GM19372 (cell line): Measurements from ENCODE around the gene ANTXR2.
A peak's percentile ranks its signal among the peaks of the same experiment; 100 is the strongest.
"Not testable (repeated sequence)": the region's sequence is repeated elsewhere in the genome, so short reads cannot be mapped to it uniquely, and the experiment has no call there.

Experiments used
- ATAC-seq: cut with Tn5 transposase; IDR thresholded peaks from one replicate; pipeline ENCODE4 v1.9.1; 2021; ENCODE audit warnings: mild to moderate bottlenecking, low read depth, moderate library complexity; ENCODE audit not compliant: unreplicated experiment

ANTXR2 gene

DNA sequence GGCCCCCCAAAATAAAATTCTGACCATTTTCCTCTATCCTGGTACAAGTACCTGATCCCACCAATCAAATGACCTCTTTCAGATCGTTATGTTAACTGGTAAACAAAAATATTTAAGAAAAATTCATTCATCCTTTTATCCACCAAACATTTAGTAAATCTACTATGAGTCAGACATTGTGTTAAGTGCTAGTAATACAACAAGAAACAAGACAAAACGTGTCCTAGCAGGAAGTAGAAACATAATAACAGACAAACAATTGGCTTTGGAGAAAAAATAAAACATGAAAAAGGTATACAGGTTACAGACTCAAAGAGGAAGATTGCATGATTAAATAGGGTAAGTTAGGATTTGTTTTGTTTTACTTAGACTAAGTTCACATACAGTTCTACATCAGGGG, 43.7 kb downstream of the ANTXR2 start:
- no peak for ATAC-seq

DNA sequence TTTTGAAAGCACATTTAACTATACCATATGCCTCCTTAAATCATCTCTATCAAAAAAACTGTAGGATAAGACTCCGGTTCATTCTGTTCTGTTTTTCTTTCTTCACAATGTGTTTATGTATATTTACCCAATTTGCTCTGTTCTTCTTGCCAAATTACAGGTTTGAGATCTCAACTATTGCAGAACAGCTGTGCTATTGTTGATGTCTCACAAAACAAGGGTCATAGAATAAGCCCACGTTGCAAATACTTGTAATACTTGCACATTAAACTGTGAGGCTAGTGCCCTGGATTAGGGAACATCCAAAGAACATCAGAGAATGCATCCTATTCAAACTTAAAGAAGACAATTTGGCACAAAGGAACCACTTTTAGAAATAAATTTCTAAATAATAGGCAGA, 45.4 kb downstream of the ANTXR2 start:
- ATAC-seq = no peak

DNA sequence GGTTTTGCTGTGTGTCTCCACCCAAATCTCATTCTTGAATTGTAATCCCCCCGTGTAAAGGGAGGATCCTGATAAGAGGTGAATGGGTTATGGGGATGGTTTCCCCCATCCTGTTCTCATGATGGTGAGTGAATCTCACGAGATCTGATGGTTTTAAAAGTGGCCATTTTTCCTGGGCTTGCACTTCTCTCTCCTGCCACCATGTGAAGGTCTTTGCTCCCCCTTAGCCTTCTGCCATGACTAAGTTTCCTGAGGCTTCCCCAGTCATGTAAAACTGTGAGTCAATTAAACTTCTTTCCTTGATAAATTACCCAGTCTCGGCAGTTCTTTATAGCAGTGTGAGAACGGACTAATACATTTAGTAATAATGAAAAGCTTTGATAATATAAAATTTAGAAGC, 46.9 kb downstream of the ANTXR2 start:
- no peak for ATAC-seq

DNA sequence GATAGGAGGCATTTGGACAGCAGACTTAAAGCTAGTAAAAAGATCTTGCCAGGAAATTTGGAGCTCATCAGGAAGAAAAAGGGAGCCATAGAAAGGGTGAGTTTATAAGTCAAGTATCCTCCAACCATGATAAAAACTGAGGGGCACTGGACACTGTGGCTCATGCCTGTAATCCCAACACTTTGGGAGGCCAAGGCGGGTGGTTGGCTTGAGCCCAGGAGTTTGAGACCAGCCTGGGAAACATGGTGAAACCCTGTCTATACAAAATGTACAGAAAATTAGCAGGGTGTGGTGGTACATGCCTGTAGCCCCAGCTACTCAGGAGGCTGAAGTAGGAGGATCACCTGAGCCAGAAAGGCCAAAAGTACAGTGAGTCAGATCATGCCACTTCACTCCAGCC, 48.7 kb downstream of the ANTXR2 start:
- no peak for ATAC-seq

DNA sequence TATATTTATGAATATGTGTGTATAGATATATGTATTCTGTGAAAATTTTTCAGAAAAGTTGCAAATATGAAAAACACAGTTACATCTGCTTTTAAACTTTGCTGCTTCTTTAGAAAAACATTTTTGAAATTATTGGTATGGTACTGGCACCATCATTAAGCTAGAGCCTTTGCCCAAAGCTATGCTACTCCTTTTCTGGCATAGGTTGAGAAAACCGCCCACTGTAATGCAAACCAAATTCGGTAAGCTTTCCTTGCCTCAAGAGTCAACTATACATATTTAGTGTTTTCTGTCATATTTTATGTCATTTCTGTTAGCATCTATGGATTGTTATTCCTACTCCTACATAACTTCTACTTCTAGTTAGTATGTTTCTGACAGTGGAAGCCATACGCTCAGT, 50.7 kb downstream of the ANTXR2 start:
- no peak for ATAC-seq

DNA sequence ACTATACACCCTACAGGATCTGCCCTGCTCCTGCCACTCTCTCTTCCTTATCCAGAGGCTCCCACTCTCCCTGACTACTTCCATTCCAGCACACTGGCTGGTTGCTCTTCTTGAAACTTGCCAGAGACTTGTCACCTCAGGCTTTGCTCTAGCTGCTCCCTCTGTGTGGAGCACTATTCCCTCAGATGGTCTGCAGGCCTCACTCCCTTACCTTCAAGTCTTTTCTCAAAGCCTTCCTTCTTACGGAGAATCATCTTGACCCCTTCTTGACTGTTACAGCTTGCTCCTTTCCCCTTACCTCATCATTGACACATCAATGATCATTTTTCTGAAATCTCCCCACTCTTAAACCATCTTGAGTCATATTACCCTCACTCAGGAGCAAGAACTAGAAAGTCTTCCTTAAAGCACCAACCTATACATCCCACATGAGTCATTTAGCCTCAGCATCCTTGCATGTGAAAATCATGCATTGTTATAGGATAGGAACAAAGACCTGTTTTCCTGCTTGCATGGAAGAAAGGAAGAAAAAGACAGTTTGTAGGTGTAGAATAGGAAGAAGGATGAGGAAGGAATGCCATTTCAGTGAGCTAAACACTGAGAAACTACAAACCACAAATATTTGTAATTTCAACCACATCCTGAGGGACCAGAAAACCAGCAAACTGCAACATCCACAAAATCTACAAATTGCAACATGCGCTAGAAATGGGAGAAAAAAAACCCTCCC, 55.7 kb downstream of the ANTXR2 start:
- no peak for ATAC-seq

DNA sequence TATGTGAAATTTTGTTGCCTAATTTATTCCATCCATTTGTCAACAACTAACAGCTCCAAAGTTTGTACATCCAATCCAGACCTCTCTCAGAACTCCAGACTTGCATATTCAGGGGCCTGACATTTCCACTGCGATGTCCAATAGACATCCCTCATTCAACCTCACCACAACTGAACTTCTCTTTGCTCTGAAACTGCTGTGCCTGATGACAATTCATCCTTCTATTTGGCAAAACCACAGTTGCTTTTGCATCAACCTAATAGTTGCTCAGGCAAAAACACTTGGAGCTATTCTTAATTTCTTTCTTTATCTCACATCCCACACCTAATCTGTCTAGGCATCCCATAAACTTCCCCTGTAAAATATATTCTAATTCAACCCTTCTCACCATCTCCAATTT, 56.5 kb downstream of the ANTXR2 start:
- no peak for ATAC-seq

DNA sequence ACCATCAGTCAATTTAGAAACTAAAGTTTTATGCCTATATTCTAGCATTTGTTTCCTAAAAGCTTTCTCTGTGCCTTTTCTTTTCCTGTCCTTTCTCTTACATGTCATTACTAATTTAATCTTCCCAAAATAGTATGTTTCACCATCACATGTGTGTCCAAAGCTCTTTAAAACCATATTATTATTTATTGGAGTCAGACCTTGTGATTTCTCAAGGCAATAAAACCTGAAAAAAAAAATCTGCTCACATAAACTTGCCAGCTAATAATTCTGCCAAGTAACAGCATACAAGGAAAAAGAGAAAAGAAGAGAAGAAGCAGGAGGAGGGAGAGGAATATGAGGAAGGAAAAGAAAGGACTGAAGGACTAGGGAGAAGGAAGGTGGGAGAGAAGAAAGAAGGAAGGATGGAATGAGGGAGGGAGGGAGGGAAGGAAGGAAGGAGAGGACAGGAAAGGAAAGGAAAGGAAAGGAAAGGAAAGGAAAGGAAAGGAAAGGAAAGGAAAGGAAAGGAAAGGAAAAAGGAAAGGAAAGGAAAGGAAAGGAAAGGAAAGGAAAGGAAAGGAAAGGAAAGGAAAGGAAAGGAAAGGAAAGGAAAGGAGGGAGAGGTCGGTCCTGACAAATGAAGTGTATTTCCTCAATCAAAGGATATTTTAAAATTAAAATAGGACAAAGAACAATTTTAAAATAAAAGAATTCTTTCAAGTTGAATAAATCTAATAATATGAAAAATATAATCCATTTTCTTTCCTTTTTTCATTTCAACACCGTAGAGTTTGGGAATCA, 57.4 kb downstream of the ANTXR2 start:
- ATAC-seq = no peak

DNA sequence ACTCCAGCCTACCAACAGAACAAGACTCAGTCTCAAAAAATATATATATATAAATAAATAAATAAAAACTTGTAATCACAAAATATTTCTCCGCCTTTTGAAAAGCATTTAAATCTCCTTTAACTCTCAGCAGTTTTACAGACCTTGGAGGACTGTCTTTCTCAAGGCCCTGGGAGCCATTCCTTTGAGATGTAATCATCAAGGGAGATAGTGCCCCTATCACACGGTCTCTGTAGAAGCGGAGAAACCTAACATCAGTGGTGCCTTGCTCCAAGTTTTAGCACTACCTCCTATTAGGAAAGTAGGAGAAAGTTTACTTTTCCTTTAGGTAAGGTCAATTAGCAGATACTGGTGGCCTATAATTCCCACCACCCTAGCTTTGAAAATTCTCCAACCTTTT, 58.5 kb downstream of the ANTXR2 start:
- no peak for ATAC-seq

DNA sequence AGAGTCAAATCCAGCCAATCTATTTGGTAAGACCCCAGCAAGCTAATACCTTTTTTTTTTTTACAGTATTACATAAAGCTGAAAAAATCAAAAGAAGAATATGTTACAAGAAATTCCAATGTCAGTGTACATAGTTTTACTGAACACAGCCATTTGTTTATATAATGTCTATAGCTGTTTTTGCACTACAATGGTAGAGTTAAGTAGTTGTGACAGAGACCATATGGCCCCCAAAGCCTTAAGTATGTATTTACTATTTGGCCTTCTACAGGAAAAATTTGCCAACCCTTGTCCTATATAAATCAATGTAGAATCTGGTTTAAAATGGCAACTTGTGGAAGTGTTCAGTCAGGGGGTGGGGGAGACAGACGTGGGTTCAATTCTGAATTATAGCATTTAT, 60.7 kb downstream of the ANTXR2 start:
- no peak for ATAC-seq

DNA sequence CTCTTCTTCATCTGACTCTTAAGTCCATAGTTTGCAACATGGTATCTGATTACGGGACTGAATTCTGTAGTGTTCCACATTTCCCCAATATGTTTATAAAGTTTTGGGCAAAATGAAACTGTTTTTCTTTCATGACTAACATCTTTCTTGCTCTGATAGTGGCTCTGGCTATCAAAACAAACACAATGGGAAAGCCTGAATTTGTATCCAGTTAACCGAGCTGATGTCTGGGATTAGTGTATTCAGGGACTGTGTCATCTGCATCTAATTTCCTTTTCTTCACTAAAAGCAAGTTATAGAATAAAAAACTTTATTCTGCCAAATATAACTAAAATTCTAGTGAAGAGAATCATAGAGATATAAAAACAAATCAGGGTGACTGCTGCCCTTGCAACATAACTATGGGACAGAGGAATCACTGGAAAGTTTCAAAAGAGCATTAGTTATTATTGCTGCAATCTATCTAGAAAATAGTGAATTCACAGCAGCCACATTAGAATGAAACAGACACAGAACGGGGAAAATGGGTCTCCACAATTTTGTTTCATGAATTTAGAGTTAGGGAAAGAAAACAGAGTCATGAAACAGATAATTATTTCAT, 61.3 kb downstream of the ANTXR2 start:
- no peak for ATAC-seq

DNA sequence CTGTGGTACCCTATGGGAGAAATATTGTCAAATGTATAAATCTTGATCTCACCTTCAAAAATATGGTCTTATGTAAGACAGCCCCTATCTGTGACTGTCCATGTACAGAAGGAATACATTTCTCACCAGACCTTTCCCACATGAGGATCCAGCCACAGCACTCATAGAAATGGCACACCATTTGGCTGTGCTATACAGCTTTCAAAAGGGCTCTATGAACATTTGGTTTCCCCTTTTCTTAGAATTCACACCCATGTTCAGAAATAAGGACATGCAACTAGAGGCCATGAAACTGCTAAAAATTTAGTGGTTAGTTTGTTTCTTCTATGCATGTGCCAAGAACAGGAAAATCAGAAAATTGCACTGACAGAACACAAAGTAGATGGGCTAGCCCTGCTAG, 62.7 kb downstream of the ANTXR2 start:
- ATAC-seq = no peak

DNA sequence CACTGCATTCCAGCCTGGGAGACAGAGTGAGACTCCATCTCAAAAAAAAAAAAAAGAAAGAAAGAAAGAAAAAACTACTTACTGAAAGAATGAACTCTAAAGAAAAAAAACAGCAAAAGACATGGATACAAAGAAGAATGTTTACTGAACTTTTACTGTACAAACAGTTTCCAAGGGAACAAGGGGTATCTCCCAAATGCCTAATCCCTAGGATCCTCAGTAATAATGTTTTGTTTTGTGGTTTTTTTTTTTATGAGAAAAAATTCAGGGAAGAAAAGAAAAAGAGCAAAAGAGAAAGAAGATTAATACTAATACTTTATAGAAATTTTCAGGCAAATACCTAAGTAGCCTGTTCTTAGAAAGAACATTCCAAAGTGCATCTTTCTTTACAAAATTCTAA, 63.2 kb downstream of the ANTXR2 start:
- no peak for ATAC-seq

DNA sequence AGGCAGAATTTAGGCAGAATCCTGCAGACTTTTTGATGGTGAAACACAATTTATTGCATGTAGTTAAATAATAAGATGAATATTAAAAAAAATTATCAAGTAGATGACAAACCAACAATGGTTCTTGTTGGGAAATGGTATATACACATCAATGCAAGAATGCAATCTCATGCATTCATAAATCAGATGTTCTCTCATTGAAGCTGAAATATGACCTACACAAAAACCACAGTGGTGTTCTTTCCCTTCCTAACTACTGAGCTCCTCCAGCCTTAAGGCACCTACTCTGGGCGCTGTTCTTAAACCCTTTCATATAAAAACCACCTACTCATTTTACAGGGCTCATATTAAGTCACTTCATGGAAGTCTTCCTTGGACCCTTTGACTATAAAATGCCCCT, 64.1 kb downstream of the ANTXR2 start:
- ATAC-seq = no peak

DNA sequence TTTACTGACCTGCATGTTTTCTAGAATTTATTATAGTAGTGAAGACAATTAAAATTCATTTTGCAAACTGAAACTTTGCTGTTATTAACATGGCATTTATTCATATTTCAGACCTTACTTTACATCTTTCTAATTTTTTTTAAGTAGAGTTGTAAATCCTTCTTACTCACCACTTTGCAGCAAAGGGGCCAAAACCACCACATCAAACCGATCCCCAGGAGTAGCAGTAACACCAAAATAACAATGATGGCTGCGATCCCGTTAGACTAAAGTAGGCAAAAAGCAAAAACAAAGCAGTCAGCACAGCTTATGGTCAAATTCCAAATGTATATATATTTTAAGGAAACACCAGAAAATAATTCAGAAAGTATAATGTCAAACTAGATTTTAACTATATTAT, 64.7 kb downstream of the ANTXR2 start:
- ATAC-seq = no peak

DNA sequence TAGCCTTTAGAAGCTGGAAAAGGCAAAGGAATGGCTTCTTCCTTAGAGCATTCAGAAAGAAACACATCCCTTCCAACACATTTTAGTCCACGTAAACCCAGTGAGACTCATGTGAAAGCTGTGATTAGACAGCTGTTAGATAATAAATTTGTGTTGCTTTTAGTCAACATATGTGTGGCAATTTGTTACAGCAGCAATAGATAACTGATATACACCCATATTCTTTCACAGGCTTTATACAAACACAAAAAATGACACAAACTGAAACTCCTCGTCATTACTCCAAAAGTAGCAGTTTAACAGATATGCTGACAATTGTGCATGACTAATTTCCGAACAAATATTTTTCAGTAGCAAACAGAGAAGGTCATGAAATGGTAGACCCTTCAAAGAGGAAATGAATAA, 65.3 kb downstream of the ANTXR2 start:
- ATAC-seq = peak; percentile 60

DNA sequence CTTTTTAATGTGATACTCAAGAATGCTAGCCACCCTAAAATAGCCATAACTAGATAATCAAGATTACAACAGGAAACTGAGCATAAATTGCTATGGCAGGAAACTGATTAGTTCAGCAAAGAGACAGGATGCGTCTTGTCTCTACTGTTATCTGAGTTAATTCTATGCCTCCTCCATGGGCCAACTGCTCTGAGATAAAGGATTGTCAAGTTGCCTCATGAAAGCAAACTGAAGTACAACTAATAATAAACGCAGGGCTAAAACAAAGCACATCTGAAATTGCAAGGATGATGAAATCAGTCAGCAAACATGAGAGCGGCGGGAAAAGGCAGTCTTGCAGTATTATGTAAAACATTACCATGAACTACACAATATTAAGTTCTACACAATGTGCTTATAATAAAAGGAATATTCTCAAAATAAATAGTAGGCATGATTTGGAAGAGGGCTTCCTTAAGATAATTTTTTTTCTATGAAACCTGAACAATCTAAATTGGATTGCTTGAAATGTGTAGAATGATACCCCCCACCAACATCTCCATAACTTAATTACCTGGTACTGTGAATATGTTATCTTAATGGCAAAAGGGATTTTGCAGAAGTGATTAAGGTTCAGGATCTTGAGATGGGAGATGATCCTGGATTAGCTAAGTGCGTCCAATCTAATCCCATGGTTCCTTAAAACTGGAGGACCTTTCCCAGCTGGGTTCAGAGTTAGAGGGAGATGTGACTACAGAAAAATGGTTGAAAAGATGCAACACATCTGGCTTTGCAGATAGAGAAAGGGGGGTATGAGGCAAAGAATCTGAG, 65.9 kb downstream of the ANTXR2 start:
- ATAC-seq = no peak

DNA sequence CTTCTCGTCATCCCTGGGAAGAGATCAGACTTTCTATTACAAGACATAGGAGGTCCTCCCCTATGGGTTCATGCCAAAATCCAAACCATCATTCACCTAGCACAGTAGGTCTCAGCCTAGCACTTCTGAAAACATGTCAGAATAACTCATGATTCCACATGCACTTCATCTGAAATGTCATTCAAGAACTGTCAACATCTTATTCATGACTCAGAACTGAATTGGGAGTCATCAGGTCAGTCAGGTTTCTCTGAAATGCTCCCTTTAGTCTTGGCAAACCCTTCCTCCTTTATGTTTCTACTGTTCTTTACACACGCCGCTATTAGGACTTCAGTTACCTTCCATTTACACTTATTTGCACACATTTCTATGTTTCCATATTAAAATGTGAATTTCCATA, 67.2 kb downstream of the ANTXR2 start:
- no peak for ATAC-seq

DNA sequence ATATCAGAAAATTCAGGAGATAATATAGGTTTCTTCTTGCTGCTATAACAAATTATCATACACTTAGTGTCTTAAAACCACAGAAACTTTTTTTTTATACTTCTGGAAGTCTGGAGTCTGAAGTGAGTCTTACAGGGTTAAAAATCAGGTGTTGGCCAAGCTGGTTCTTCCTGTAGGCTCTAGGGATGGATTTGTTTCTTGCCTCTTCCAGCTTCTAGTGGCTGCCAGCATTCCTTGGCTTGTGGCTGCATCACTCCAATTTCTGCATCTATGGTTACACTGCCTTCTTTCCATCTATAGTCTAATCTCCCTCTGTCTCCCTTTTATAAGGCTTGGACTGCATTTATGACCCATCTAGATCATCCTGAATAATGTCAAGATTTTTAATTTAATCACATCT, 68.7 kb downstream of the ANTXR2 start:
- no peak for ATAC-seq

DNA sequence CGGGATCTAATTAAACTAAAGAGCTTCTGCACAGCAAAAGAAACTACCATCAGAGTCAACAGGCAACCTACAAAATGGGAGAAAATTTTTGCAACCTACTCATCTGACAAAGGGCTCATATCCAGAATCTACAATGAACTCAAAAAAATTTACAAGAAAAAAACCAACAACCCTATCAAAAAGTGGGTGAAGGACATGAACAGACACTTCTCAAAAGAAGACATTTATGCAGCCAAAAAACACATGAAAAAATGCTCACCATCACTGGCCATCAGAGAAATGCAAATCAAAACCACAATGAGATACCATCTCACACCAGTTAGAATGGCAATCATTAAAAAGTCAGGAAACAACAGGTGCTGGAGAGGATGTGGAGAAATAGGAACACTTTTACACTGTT, 70.5 kb downstream of the ANTXR2 start:
- ATAC-seq = not testable (repeated sequence)

DNA sequence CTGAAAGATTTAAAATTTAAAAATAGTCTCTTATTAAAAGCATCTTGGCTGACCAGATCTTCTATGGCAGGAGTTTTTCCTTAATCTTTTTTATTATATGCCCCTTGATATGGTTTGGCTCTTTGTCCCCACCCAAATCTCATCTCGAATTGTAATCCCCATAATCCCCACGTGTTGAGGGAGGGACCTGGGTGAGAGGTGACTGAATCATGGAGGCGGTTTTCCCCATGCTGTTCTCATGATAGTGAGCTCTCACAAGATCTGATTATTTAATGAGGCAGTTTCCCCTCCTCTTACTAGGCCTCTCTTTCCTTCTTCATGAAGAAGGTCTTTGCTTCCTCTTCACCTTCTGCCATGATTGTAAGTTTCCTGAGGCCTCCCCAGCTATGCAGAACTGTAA, 74.0 kb downstream of the ANTXR2 start:
- not testable (repeated sequence) for ATAC-seq
